Measurements from ENCODE around the gene UBE2V1.

GRCh38 chr20:50065325-50065615, 47.7 kb downstream of the UBE2V1 start:
- no peak for TF ChIP-seq POLR2A (IDR thresholded peaks at IDR 0.05; ENCODE audit: low read depth, low read length)
- TF ChIP-seq CTCF (IDR thresholded peaks at IDR 0.05; ENCODE audit: extremely low read depth in 1 of 2, insufficient read depth in 1 of 2, low read depth in 1 of 2, low read length in 2 of 2), result no peak
- TF ChIP-seq POLR2AphosphoS5 (IDR thresholded peaks at IDR 0.05; ENCODE audit: insufficient read depth, low read depth, low read length), result no peak
- no peak for TF ChIP-seq FOS (IDR thresholded peaks at IDR 0.05; ENCODE audit: borderline replicate concordance, insufficient read depth, low read length)
- no peak for TF ChIP-seq JUN (IDR thresholded peaks at IDR 0.05; ENCODE audit: borderline replicate concordance, insufficient read depth, insufficient read length, low read depth)

Measured in endothelial cell of umbilical vein (primary cell).